Testis (tissue), 2 donors: ENCODE data around the gene DZIP1L.

Experiments
- POLR2A ChIP-seq: fragments of 450-650 bp; IDR thresholded peaks from one replicate; pipeline ENCODE4 v1.6.1; 2017; ENCODE audit warnings: antibody characterized with exemption, mild to moderate bottlenecking, moderate library complexity
- TF ChIP-seq, protein P1 (sequence below), 3 experiments: fragments of 450-650 bp in 2 of 3; fragments of 200-600 bp in 1 of 3; sonication (generic) in 1 of 3; IDR thresholded peaks; one replicate each; pipeline ENCODE4 v1.5.1; 2016 to 2019; ENCODE audit warnings: antibody characterized with exemption in 3 of 3, mild to moderate bottlenecking in 2 of 3, moderate library complexity in 1 of 3

DNA sequence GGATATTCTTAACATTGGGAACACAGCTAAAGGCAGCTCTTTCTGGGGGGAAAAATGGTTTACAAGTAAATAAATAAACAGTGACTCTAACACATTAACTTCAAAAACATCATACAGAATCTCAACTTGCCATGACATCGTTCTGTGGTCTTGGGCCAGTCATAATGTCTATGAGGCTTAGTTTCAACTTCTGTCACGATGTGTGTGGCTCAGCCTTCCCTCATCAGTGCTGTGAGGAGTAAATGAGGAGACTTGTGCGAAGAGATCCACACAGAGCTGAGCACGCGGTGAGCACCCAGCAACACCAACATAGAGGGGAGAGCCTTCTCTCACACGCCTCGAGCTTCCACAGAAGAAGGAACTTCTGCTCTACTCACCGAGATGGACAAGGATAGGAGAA is 49.0 kb downstream of the DZIP1L start:
- TF ChIP-seq, protein P1, sequence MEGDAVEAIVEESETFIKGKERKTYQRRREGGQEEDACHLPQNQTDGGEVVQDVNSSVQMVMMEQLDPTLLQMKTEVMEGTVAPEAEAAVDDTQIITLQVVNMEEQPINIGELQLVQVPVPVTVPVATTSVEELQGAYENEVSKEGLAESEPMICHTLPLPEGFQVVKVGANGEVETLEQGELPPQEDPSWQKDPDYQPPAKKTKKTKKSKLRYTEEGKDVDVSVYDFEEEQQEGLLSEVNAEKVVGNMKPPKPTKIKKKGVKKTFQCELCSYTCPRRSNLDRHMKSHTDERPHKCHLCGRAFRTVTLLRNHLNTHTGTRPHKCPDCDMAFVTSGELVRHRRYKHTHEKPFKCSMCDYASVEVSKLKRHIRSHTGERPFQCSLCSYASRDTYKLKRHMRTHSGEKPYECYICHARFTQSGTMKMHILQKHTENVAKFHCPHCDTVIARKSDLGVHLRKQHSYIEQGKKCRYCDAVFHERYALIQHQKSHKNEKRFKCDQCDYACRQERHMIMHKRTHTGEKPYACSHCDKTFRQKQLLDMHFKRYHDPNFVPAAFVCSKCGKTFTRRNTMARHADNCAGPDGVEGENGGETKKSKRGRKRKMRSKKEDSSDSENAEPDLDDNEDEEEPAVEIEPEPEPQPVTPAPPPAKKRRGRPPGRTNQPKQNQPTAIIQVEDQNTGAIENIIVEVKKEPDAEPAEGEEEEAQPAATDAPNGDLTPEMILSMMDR (IDR thresholded peaks at IDR 0.05), result no peak
- TF ChIP-seq POLR2A, result no peak
